Skeletal muscle satellite cell (primary cell): ENCODE results near the gene MAS1L.

ENCODE experiments used
- H3K27me3 ChIP-seq: 2 replicates; pipeline ENCODE4 v1.7.0; 2013; ENCODE audit warnings: low read length; ENCODE audit not compliant: control insufficient read depth, insufficient read depth
- H3K36me3 ChIP-seq: 2 replicates; pipeline ENCODE4 v1.7.0; 2013; ENCODE audit warnings: mild to moderate bottlenecking, control low read depth, low read length; ENCODE audit not compliant: insufficient read depth
- H3K4me1 ChIP-seq: 2 replicates; pipeline ENCODE4 v1.7.0; 2013; ENCODE audit warnings: low read length; ENCODE audit not compliant: control insufficient read depth, insufficient read depth
- H3K4me2 ChIP-seq: 2 replicates; pipeline ENCODE4 v1.7.0; 2013; ENCODE audit warnings: mild to moderate bottlenecking, low read length
- H3K4me3 ChIP-seq: 2 replicates; pipeline ENCODE4 v1.7.0; 2013; ENCODE audit warnings: low read length
- H3K9ac ChIP-seq: 2 replicates; pipeline ENCODE4 v1.7.0; 2013; ENCODE audit warnings: mild to moderate bottlenecking, low read depth, low read length, moderate library complexity
- H3K9me3 ChIP-seq: replicated peaks from 2 replicates; pipeline ENCODE4 v1.7.0; 2013; ENCODE audit warnings: mild to moderate bottlenecking, control low read depth, low read length

Gene MAS1L

GRCh38 chr6:29495571-29495970, 7.8 kb upstream of the MAS1L start:
- no peaks in the 10 kb centered on the region for H3K36me3 ChIP-seq
- H3K4me3 ChIP-seq: no peak overlapping the region
- H3K4me1 ChIP-seq: no peaks in the 10 kb centered on the region
- no peak overlapping the region for H3K4me2 ChIP-seq
- H3K9me3 ChIP-seq: no peaks in the 10 kb centered on the region
- no peaks in the 10 kb centered on the region for H3K27me3 ChIP-seq
- no peak overlapping the region for H3K9ac ChIP-seq

GRCh38 chr6:29494131-29494530, 6.4 kb upstream of the MAS1L start:
- no peaks in the 10 kb centered on the region for H3K9me3 ChIP-seq
- no peak overlapping the region for H3K4me3 ChIP-seq
- no peak overlapping the region for H3K4me2 ChIP-seq
- H3K4me1 ChIP-seq: no peaks in the 10 kb centered on the region
- no peaks in the 10 kb centered on the region for H3K36me3 ChIP-seq
- no peak overlapping the region for H3K9ac ChIP-seq
- H3K27me3 ChIP-seq: no peaks in the 10 kb centered on the region

- Histone ChIP-seq H3K9ac (no peak overlapping the region), H3K4me1 (no peaks in the 10 kb centered on the region), H3K4me3 (no peak overlapping the region), H3K9me3 (no peaks in the 10 kb centered on the region), H3K36me3 (no peaks in the 10 kb centered on the region), H3K4me2 (no peak overlapping the region), H3K27me3 (no peaks in the 10 kb centered on the region)
Measured at GRCh38 chr6:29493261-29493660, 5.5 kb upstream of the MAS1L start.

DNA sequence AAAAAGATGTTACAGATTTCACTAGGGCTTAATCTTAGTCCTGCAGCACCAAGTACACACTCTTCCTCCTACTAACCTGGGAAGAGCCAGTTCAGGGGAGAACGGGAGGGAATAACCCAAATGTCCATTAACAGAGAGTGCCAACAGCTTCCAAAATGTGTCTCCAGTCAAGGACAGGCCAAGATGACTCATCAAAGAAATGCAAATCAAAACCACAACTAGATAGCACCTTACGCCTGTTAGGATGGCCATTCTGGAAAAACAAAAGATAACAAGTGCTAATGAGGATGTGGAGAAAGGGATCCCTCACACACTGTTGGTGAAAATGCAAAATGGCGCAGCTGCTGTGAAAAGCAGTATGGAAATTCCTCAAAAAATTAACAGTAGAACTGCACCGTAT, 3.8 kb upstream of the MAS1L start:
- Histone ChIP-seq H3K9me3 (no peaks in the 10 kb centered on the region), H3K4me1 (no peaks in the 10 kb centered on the region), H3K4me3 (no peak overlapping the region), H3K9ac (no peak overlapping the region), H3K27me3 (no peaks in the 10 kb centered on the region), H3K4me2 (no peak overlapping the region), H3K36me3 (no peaks in the 10 kb centered on the region)

GRCh38 chr6:29490552-29490951, 2.8 kb upstream of the MAS1L start:
- H3K27me3 ChIP-seq: no peaks in the 10 kb centered on the region
- no peaks in the 10 kb centered on the region for H3K9me3 ChIP-seq
- H3K4me2 ChIP-seq: no peak overlapping the region
- H3K4me3 ChIP-seq: no peak overlapping the region
- no peaks in the 10 kb centered on the region for H3K36me3 ChIP-seq
- H3K9ac ChIP-seq: no peak overlapping the region
- no peaks in the 10 kb centered on the region for H3K4me1 ChIP-seq

DNA sequence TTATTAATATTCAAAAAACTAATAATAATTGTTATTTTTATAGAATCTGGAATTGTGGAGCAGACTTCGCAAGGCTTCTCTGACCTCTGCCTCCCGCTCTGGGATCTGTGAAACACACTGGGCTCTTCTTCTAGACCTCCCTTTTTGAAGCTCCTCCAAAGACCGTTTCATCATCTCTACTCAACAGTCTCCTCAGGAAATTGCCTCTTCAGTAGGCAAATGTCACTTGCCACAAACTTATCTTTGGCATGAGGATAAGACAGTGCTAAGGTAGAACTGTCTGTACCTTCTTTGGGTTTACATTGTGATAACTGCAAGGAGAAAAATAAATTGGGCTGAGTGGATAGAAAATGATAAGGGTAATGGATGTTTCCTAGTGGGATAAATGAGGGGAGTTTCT, 2.3 kb upstream of the MAS1L start:
- no peaks in the 10 kb centered on the region for H3K9me3 ChIP-seq
- H3K4me2 ChIP-seq: no peak overlapping the region
- H3K4me1 ChIP-seq: no peaks in the 10 kb centered on the region
- no peaks in the 10 kb centered on the region for H3K27me3 ChIP-seq
- H3K9ac ChIP-seq: no peak overlapping the region
- no peak overlapping the region for H3K4me3 ChIP-seq
- H3K36me3 ChIP-seq: no peaks in the 10 kb centered on the region

- Histone ChIP-seq H3K4me1 (no peaks in the 10 kb centered on the region), H3K4me3 (no peak overlapping the region), H3K9ac (no peak overlapping the region), H3K4me2 (no peak overlapping the region), H3K9me3 (no peaks in the 10 kb centered on the region), H3K27me3 (no peaks in the 10 kb centered on the region), H3K36me3 (no peaks in the 10 kb centered on the region)
Measured at GRCh38 chr6:29489286-29489685, 1.5 kb upstream of the MAS1L start.

GRCh38 chr6:29488874-29489273, 1.1 kb upstream of the MAS1L start:
- Histone ChIP-seq H3K4me3 (no peak overlapping the region), H3K36me3 (no peaks in the 10 kb centered on the region), H3K4me1 (no peaks in the 10 kb centered on the region), H3K27me3 (no peaks in the 10 kb centered on the region), H3K9me3 (no peaks in the 10 kb centered on the region), H3K9ac (no peak overlapping the region), H3K4me2 (no peak overlapping the region)

- no peaks in the 10 kb centered on the region for H3K4me1 ChIP-seq
- H3K4me3 ChIP-seq: no peak overlapping the region
- H3K36me3 ChIP-seq: no peaks in the 10 kb centered on the region
- no peak overlapping the region for H3K4me2 ChIP-seq
- H3K9me3 ChIP-seq: no peaks in the 10 kb centered on the region
- no peaks in the 10 kb centered on the region for H3K27me3 ChIP-seq
- H3K9ac ChIP-seq: no peak overlapping the region
Measured at GRCh38 chr6:29487131-29487530, 625 bp downstream of the MAS1L start.

GRCh38 chr6:29486577-29486976, 1.2 kb downstream of the MAS1L start:
- Histone ChIP-seq H3K36me3 (no peaks in the 10 kb centered on the region), H3K4me2 (no peak overlapping the region), H3K4me3 (no peak overlapping the region), H3K4me1 (no peaks in the 10 kb centered on the region), H3K27me3 (no peaks in the 10 kb centered on the region), H3K9ac (no peak overlapping the region), H3K9me3 (no peaks in the 10 kb centered on the region)

- Histone ChIP-seq H3K36me3 (no peaks in the 10 kb centered on the region), H3K27me3 (no peaks in the 10 kb centered on the region), H3K9me3 (no peaks in the 10 kb centered on the region), H3K9ac (no peak overlapping the region), H3K4me2 (no peak overlapping the region), H3K4me3 (no peak overlapping the region), H3K4me1 (no peaks in the 10 kb centered on the region)
Measured at GRCh38 chr6:29483735-29484134, 4.0 kb downstream of the MAS1L start.

GRCh38 chr6:29483186-29483585, 4.6 kb downstream of the MAS1L start:
- Histone ChIP-seq H3K4me3 (no peak overlapping the region), H3K4me1 (no peaks in the 10 kb centered on the region), H3K4me2 (no peak overlapping the region), H3K9ac (no peak overlapping the region), H3K27me3 (no peaks in the 10 kb centered on the region), H3K36me3 (no peaks in the 10 kb centered on the region), H3K9me3 (no peaks in the 10 kb centered on the region)
